ENCODE results near the gene MPL. TPM values are rescaled to one million over a fixed set of nuclear protein-coding genes. Genes with fewer than 3 reads are reported as not detected.

The MPL gene
- polyA plus RNA-seq, 1 donor (not counting 4 experiments of a cell fraction or from before 2014, with no cell fraction given), result not detected

DNA sequence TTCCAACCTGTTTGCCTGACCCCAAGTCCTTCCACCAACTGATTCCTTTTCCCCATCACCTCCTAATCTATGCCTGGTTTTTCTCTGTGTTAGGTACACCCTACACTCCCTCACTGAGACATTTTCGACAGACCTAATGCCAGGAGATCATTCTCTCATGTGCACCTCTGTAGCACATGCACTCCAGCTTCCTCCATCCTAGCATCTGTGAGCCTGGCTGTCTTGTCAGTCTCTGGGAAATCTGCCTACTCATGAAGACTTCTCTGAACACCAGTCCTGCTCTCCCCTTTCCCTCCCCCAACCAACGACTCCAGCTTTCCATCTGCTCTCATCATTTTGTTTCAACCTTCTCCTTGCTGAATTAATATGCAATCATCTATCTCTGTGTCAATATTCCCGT is 51.0 kb downstream of the MPL start:
- Histone ChIP-seq H3K9me3 (ENCODE audit: control insufficient read depth, low read depth, low read length) (no peaks in the 10 kb centered on the region), H3K27ac (ENCODE audit: control insufficient read depth, insufficient read depth, low read length) (peak overlapping the region; percentile 74), H3K4me2 (ENCODE audit: control insufficient read depth, extremely low read depth, insufficient read depth, low read depth, low read length) (peak overlapping the region; percentile 93), H3K9ac (ENCODE audit: control insufficient read depth, extremely low read depth, insufficient read depth, low read length) (peak overlapping the region; percentile 85), H3K36me3 (ENCODE audit: control insufficient read depth in 2 of 2, extremely low read depth in 1 of 2, insufficient read depth in 2 of 2, low read length in 2 of 2) (peaks cover 25 to 31% of the 10 kb centered on the region in 2 experiments), H3K4me1 (ENCODE audit: control insufficient read depth, extremely low read depth, insufficient read depth, low read length) (peaks cover 16% of the 10 kb centered on the region), H2AFZ (ENCODE audit: control insufficient read depth, low read length) (no peak overlapping the region), H3K4me3 (ENCODE audit: control insufficient read depth in 2 of 3, extremely low read depth in 1 of 3, insufficient read depth in 2 of 3, low read depth in 1 of 3, low read length in 3 of 3) (peak overlapping the region; percentile 89 to 96 (median 95)), H3K9me1 (ENCODE audit: control insufficient read depth, extremely low read depth, insufficient read depth, low read length) (no peaks in the 10 kb centered on the region), H3K27me3 (ENCODE audit: control insufficient read depth, extremely low read depth, insufficient read depth, low read length) (no peaks in the 10 kb centered on the region), H4K20me1 (ENCODE audit: control insufficient read depth, extremely low read depth, insufficient read depth, low read length) (no peaks in the 10 kb centered on the region), H3K79me2 (ENCODE audit: control insufficient read depth, insufficient read depth, low read length) (peaks cover 42% of the 10 kb centered on the region)
- FAIRE-seq (no peak), DNase-seq (ENCODE audit: low read depth, low spot score) (no peak)
- dilution Hi-C loops (cut with MboI; ENCODE audit: extremely low pct_ligation_motif_present, low sequenced_read_pairs), result no loop called here
- TF ChIP-seq, protein P1, sequence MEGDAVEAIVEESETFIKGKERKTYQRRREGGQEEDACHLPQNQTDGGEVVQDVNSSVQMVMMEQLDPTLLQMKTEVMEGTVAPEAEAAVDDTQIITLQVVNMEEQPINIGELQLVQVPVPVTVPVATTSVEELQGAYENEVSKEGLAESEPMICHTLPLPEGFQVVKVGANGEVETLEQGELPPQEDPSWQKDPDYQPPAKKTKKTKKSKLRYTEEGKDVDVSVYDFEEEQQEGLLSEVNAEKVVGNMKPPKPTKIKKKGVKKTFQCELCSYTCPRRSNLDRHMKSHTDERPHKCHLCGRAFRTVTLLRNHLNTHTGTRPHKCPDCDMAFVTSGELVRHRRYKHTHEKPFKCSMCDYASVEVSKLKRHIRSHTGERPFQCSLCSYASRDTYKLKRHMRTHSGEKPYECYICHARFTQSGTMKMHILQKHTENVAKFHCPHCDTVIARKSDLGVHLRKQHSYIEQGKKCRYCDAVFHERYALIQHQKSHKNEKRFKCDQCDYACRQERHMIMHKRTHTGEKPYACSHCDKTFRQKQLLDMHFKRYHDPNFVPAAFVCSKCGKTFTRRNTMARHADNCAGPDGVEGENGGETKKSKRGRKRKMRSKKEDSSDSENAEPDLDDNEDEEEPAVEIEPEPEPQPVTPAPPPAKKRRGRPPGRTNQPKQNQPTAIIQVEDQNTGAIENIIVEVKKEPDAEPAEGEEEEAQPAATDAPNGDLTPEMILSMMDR (optimal IDR thresholded peaks at IDR 0.05 in 1 of 3, IDR thresholded peaks at IDR 0.05 in 1 of 3, conservative IDR thresholded peaks at IDR 0.05 in 1 of 3; ENCODE audit: extremely low read depth in 1 of 3, insufficient read depth in 2 of 3, low read length in 3 of 3), result no peak
- TF ChIP-seq EZH2 (IDR thresholded peaks at IDR 0.05; ENCODE audit: low read length), result no peak

DNA sequence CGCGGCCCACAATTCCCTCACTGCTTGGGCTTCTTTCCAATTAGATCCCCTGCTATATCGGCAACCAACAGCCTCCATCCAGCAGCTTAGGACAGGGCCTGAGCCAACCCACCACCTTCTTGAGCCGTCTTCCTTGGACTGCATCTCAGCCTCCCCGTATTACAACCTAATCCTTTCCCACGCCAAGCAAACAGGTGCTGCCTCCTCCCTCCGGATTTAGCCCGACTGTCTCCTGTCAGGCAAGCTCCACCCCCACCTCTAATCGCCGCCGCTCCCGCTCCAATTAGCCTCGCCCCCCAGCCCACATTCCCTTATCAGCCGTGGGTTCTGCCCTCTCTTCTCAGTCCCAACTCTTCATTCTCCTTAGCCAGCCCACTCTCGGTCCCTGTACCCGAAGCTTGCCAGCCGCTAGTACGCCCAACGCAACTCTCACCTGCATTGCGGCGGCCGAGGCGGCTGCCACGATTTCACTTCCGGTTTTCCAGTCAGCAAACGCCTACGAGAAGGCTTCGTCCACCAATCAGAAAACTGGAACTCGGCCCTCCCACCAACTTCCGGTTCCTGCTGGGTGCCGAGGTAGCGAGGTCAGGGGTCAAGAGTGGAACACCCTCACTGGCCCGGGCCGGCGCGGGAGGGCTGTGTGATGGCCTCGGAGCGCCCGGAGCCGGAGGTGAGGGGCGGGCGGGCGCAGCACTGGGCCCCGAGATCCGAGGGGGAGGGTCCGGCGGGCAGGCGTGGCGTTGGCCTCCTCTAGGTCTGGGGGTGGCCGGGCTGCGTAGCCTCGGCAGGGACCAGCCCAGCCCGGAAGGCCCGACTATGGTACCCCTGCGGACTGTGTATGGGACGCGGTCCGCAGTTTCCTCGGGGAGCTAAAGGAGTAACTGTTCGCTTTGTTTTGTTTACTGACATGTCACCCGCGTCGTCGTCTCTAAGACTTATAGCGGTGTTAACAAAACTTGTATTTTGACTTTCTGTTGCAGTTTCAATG is 52.0 kb downstream of the MPL start, which contains the start of the genes MED8 and SZT2:
Gene MED8 (minus strand): TSS at position 475 of the 988 bp plus-strand sequence. CDS start 36 bp downstream, at position 439.
Gene SZT2 (plus strand): TSS at position 574 of the 988 bp plus-strand sequence. CDS start 70 bp downstream, at position 644.
- peaks cover 45% of the 10 kb centered on the region for H3K79me2 ChIP-seq (ENCODE audit: control insufficient read depth, insufficient read depth, low read length)

More for the DNA sequence above, 52.0 kb downstream of the MPL start, which contains the start of the genes MED8 and SZT2:
- Histone ChIP-seq H3K9me1 (ENCODE audit: control insufficient read depth, extremely low read depth, insufficient read depth, low read length) (no peaks in the 10 kb centered on the region), H3K9ac (ENCODE audit: control insufficient read depth, extremely low read depth, insufficient read depth, low read length) (peak within 1 kb of the TSS; percentile 85), H3K27me3 (ENCODE audit: control insufficient read depth, extremely low read depth, insufficient read depth, low read length) (no peaks in the 10 kb centered on the region), H2AFZ (ENCODE audit: control insufficient read depth, low read length) (peak within 1 kb of the TSS; percentile 98), H3K4me1 (ENCODE audit: control insufficient read depth, extremely low read depth, insufficient read depth, low read length) (peaks cover 16% of the 10 kb centered on the region), H3K4me3 (ENCODE audit: control insufficient read depth in 2 of 3, extremely low read depth in 1 of 3, insufficient read depth in 2 of 3, low read depth in 1 of 3, low read length in 3 of 3) (peak within 1 kb of the TSS; percentile 89 to 96 (median 95)), H3K9me3 (ENCODE audit: control insufficient read depth, low read depth, low read length) (no peaks in the 10 kb centered on the region), H3K36me3 (ENCODE audit: control insufficient read depth in 2 of 2, extremely low read depth in 1 of 2, insufficient read depth in 2 of 2, low read length in 2 of 2) (peaks cover 18 to 25% of the 10 kb centered on the region in 2 experiments), H3K4me2 (ENCODE audit: control insufficient read depth, extremely low read depth, insufficient read depth, low read depth, low read length) (peak within 1 kb of the TSS; percentile 94), H4K20me1 (ENCODE audit: control insufficient read depth, extremely low read depth, insufficient read depth, low read length) (no peaks in the 10 kb centered on the region), H3K27ac (ENCODE audit: control insufficient read depth, insufficient read depth, low read length) (peak within 1 kb of the TSS; percentile 74)
- dilution Hi-C loops (cut with MboI; ENCODE audit: extremely low pct_ligation_motif_present, low sequenced_read_pairs), result no loop called here
- TF ChIP-seq, protein P1 (optimal IDR thresholded peaks at IDR 0.05 in 1 of 3, IDR thresholded peaks at IDR 0.05 in 1 of 3, conservative IDR thresholded peaks at IDR 0.05 in 1 of 3; ENCODE audit: extremely low read depth in 1 of 3, insufficient read depth in 2 of 3, low read length in 3 of 3), result no peak
- no peak for TF ChIP-seq EZH2 (IDR thresholded peaks at IDR 0.05; ENCODE audit: low read length)
- DNase-seq (ENCODE audit: low read depth, low spot score) (peak; percentile 81), FAIRE-seq (peak; percentile 88)

Data from keratinocyte (primary cell).